ENCODE measurements around the gene MPDU1. TPM values are rescaled to one million over a fixed set of nuclear protein-coding genes. Genes with fewer than 3 reads are reported as not detected.

The MPDU1 gene
- total RNA-seq, 1 experiment from 2014 or later, result 73.1 TPM

GRCh38 chr17:7570351-7570750, 13.3 kb upstream of the MPDU1 start:
- Histone ChIP-seq H3K14ac (ENCODE audit: insufficient read depth, low read length) (no peak overlapping the region), H3K27ac (ENCODE audit: insufficient read length, low read depth, low read length) (no peak overlapping the region), H3K79me1 (ENCODE audit: insufficient read depth, low read depth, low read length, poor library complexity, severe bottlenecking) (peaks cover 2% of the 10 kb centered on the region), H3K79me2 (ENCODE audit: insufficient read depth, low read length) (peaks cover 21% of the 10 kb centered on the region; the same call in 1 of the 2 replicates), H3K23ac (ENCODE audit: insufficient read length, low read depth, low read length) (no peak overlapping the region), H3K4me1 (ENCODE audit: insufficient read depth, low read length) (peaks cover 4% of the 10 kb centered on the region; the same call in 1 of the 2 replicates), H3K56ac (ENCODE audit: insufficient read length, low read depth, low read length) (no peak overlapping the region), H2BK15ac (ENCODE audit: low read depth, low read length) (no peak overlapping the region), H4K91ac (ENCODE audit: insufficient read length, low read depth, low read length) (no peak overlapping the region), H2AK5ac (ENCODE audit: insufficient read length, low read length) (no peak overlapping the region), H4K20me1 (ENCODE audit: control insufficient read depth, insufficient read depth, insufficient read length) (no peaks in the 10 kb centered on the region), H3K9me3 (ENCODE audit: control insufficient read depth, low read depth, low read length) (no peaks in the 10 kb centered on the region), H2BK5ac (ENCODE audit: insufficient read length, low read length) (no peak overlapping the region), H3T11ph (ENCODE audit: low read length) (no peak overlapping the region), H3K4ac (ENCODE audit: low read depth, low read length) (no peak overlapping the region), H3K4me2 (ENCODE audit: insufficient read depth, insufficient read length, low read length) (no peak overlapping the region), H2AFZ (ENCODE audit: low read length) (no peak overlapping the region), H3K27me3 (ENCODE audit: insufficient read depth, low read length) (no peaks in the 10 kb centered on the region), H2BK12ac (ENCODE audit: insufficient read length, low read depth, low read length) (no peak overlapping the region), H3K9ac (ENCODE audit: extremely low read depth, insufficient read length, low read length) (no peak overlapping the region), H2BK120ac (ENCODE audit: low read depth, low read length, poor library complexity, severe bottlenecking) (no peak overlapping the region), H3K23me2 (ENCODE audit: insufficient read length, low read depth, low read length, poor library complexity, severe bottlenecking) (peaks cover 5% of the 10 kb centered on the region), H4K8ac (replicated peaks; ENCODE audit: insufficient read length, low read depth, low read length) (no peak overlapping the region), H2BK20ac (ENCODE audit: low read depth, low read length, poor library complexity, severe bottlenecking) (no peak overlapping the region), H3K18ac (ENCODE audit: insufficient read length, low read depth, low read length) (no peak overlapping the region), H4K5ac (ENCODE audit: insufficient read length, low read depth, low read length) (no peak overlapping the region)
- TF ChIP-seq CTCF (conservative IDR thresholded peaks at IDR 0.05), result no peak
- peaks cover 3 to 7% of the 10 kb centered on the region in 2 experiments; a peak in 3 of 5 replicates for H3K9me3 Mint-ChIP-seq
- peaks cover 54 to 88% (median 77%) of the 10 kb centered on the region in 3 experiments for H3K36me3 Mint-ChIP-seq (ENCODE audit: insufficient read depth in 1 of 3, low read depth in 3 of 3)
- peaks cover 22 to 25% of the 10 kb centered on the region in 2 experiments for H3K4me1 Mint-ChIP-seq
- no peak for DNase-seq
- no CpG with 5 or more reads among the region's 10 CpGs for WGBS (ENCODE audit: extremely low coverage, insufficient read length, low lambda C conversion rate)
- peak overlapping the region in 1 of 2 experiments; percentile 60; a peak in 2 of 5 replicates for H3K4me3 Mint-ChIP-seq
- peaks cover 8% of the 10 kb centered on the region for H3K27me3 Mint-ChIP-seq (ENCODE audit: low read depth)
- peak overlapping the region in 2 of 3 experiments; percentile 23 to 25; a peak in 3 of 7 replicates for H3K27ac Mint-ChIP-seq
